GM20431 (cell line): Measurements from ENCODE around the gene DNAH8.

Experiments used
- in situ Hi-C: fragments of 300-500 bp; cut with MseI, MboI; formaldehyde crosslinking; loops from one replicate; pipeline ENCODE4 v1.15.0; 2020; ENCODE audit warnings: low sequenced_read_pairs; ENCODE audit not compliant: unreplicated experiment

Gene DNAH8

DNA sequence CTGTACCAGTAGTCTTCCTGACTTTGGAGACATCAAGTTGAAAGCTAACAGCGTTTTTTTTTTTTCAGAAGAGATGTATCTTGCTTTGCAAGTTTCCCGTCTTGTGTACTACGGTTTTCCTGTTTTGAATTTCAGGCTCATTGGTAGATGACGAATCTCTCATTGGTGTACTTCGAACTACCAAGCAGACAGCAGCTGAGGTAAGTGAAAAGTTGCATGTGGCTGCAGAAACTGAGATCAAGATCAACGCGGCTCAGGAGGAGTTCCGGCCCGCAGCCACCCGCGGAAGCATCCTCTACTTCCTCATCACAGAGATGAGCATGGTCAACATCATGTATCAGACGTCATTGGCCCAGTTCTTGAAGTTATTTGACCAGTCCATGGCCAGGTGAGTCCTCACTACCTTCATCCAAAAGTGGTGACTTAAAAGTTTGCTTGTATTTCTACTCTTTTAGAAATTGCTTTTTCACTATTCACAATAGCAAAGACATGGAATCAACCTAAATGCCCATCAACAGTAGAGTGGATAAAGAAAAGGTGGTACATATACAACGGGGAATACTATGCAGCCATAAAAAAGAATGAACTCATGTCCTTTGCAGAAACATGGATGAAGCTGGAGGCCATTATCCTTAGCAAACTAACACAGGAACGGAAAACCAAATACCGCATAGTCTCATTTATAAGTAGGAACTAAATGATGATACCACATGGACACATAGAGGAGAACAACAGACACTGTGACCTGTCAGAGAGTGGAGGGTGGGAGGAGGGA lies 222.9 kb downstream of the DNAH8 start:
- in situ Hi-C loops = no loop called here

GRCh38 chr6:38938741-38939140 lies 223.6 kb downstream of the DNAH8 start:
- in situ Hi-C loops = no loop called here

- in situ Hi-C loops = no loop called here
These were observed 227.3 kb downstream of the DNAH8 start for GRCh38 chr6:38942442-38942841.

DNA sequence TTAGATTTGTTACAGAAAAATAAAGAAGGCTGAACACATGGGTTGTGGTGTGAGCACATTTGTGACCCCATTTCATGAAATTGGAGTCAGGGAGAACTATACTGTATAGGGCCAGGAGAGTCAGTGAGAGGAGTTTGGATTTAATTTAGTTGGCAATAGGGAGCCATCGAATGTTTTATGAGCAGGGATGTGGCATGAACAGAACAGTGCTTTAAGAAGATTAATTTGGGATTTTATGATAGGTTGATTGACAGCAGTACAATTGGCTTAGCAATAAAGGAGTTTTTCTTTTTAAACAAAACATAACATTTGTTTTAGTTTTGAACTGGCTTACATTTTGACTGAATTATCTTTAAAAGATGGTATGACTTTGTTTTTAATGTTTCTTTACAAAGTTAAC lies 227.9 kb downstream of the DNAH8 start:
- in situ Hi-C loops = no loop called here

DNA sequence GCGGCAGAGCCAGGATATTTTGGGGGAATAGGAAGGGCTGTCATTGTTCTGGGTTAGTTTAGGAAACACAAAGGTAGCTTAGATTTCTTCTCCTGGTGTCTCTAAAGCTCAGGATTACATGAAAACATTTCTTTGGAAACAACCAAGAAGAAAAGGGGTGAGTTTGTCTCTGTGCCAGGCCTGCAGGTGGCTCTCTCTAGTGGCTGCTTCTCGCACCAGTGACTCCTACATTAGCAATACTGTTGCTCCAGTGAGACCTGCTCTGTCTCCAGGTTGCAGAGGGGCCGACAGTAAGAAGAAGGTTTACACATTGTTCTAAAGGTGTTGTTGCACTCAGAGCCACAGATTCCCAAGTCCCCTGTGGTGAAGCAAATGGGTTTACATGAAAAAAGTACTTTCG lies 228.9 kb downstream of the DNAH8 start:
- in situ Hi-C loops = no loop called here

DNA sequence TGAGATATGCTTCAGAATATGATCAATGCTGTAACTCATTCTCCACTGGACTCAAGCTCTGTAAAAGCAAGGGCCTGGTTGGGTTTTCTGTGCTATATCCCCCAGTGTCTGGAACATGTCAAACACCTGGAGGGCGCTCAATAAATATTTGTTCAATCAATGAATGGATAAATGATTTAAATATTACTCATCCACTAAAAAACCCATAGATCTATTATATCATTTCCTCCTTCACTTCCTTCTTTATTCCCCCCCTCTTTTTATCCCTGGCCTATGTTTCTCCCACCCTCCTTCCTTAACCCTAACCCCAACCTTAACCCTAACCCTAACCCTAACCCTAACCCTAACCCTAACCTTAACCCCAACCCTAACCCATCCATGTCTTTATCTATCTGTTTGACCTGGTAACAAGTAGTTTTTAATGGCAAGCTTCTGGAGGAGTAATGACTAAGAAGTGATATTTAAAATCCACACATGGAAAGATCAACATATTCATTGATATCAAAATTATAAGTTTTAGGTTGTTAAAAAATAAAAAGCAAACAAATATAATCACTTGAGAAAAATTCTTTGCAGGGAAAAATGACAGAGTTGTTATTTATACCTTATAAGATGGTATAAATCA lies 229.7 kb downstream of the DNAH8 start:
- in situ Hi-C loops = no loop called here

DNA sequence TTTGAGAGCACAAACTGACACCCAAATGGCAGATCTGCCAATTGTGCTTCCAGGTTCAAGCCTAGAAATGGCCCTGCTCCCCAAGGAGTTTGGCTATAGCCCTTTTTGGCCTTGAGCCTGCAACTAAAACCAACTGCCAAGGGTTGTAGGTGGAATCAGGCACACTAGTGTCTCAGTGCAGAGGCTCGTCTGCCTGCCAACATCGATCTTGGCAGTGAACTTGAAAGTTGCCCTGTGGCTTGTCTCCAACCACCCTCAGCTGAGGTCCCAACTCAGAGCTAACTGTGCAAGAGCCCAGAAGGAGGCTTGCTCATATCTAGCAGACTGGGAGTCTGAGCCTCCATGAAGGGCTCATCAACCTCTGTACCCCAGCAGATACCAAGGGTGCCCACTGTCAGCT lies 240.8 kb downstream of the DNAH8 start:
- in situ Hi-C loops = no loop called here

DNA sequence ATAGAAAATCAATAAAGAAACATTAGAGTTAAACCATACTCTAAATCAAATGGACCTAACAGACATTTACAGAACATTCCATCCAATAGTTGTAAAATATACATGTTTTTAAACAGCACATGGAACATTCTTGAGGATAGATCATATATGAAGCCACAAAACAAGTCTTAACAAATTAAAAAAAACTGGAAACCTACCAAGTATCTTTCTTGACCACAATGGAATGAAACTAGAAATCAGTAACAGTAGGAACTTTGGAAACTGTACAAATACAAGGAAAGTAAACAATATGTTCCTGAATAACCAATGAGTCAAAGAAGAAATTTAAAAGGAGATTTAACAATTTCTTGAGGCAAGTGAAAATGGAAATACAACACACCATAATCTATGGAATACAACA lies 242.3 kb downstream of the DNAH8 start:
- in situ Hi-C loops = no loop called here

- in situ Hi-C loops = no loop called here
These were observed 244.0 kb downstream of the DNAH8 start for GRCh38 chr6:38959138-38959537.

GRCh38 chr6:38968702-38969149 lies 253.6 kb downstream of the DNAH8 start:
- in situ Hi-C loops = no loop called here

DNA sequence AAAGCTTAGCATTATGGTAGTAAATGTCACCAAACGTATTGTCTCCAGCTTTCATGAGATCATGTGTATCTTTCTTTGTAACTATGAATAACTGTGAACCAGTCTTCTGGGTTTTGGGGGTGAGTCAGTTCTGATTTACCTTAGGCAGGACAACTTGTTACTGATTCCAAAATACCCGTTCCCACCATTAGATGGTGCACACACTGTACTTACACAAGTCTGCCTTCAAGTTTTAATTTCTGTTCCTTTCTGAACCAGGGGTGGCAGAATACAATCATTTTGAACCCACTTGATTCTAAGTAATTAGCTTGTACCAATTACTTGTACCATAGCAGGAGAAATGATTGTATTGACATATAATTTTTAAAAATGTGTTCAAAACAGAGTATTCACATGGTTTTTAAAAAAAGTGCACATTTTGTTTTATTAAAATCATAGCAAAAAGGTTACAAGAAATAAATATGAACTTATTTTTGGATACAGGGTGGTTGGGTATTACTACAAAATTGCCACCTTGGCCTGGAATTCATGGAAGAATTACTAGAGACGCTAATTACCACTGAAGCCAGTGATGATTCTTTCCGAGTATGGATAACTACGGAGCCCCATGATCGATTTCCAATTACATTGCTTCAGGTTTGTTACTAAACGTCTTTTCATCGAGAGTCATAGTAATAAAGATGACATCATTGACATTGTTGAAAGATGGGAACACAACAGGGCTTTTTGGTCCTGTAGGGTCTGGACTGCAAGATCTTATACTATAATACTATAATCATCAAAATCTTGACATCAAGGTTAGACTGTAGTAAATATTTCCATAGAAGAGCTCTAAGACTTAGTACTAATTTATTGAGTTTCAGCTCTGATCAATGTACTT lies 258.3 kb downstream of the DNAH8 start:
- in situ Hi-C loops = no loop called here

- in situ Hi-C loops = loop anchor here (25.0 kb wide), 1 partner anchor 338 kb away; the partner anchor contains the start of genes KCNK16 and KCNK17
These were observed 259.5 kb downstream of the DNAH8 start for GRCh38 chr6:38974389-38975151.

DNA sequence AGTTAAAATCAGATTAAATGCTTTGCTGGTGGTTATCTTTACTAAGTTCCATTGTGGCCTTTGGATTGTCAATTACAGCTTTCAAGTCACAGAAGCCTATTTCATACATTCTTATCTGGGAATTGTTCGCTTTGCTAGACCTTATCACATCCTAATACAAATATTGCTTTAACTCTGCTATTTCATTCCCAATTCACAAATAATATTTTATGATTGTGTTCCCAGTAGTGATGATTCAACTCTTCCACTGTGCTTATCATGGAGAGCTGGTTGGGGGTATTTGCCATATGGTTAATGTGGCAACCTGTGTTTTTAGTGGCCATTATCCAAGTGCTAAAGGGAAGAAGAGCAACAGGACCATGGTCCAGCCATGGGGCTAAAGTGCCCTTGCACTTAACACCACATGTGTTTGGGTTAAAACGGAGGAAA lies 260.5 kb downstream of the DNAH8 start:
- in situ Hi-C loops = loop anchor here (25.0 kb wide), 1 partner anchor 337 kb away; the partner anchor contains the start of genes KCNK16 and KCNK17

DNA sequence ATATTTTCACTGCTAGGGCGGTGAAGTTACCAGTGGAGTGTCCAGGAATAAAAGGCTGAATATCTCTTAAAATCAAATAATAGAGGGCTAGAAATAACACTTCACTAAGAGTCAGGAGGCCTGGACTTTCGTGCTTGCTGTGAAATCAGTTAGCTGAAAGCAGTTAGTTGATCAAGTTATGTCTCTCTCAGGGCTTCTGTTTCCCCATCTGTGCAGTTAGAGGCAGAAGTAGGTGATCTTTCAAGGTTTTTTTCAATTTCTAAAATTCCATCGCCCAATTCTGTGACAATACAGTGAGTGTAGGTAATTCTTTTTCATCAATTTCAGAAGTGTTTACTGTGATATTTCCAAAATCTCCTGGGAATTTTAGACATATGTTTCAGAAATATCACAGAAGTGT lies 260.9 kb downstream of the DNAH8 start:
- in situ Hi-C loops = loop anchor here (25.0 kb wide), 1 partner anchor 336 kb away; the partner anchor contains the start of genes KCNK16 and KCNK17

- in situ Hi-C loops = loop anchor here (25.0 kb wide), 1 partner anchor 335 kb away; the partner anchor contains the start of genes KCNK16 and KCNK17
These were observed 261.8 kb downstream of the DNAH8 start for GRCh38 chr6:38976801-38977500.

DNA sequence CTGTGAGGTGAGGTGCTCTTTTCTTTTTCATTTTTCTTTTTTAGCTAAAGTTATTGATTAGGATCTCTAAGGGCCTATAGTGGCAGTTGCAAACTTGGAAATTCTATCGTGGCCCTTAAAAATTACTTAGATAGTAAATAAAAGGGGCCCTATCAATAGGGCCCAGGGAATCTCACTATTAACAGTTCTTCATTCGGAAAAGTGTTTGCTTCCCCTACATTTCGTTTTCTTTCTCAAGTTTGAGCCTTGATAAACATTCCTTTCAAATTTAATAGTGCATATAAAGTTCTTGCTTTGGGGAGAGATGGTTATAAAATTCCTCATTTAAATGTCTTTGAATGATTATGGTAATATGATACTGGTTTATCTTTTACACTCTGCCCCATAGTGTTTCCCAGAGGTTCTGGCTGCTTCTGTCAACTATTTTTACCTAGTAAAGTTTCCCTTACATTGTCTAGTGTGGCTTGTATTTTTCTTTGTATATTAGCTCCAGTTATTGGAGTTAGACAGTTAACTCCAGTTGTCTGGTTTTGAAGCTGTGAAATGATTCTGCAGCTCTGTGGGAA lies 263.1 kb downstream of the DNAH8 start:
- in situ Hi-C loops = loop anchor here (25.0 kb wide), 1 partner anchor 334 kb away; the partner anchor contains the start of genes KCNK16 and KCNK17

DNA sequence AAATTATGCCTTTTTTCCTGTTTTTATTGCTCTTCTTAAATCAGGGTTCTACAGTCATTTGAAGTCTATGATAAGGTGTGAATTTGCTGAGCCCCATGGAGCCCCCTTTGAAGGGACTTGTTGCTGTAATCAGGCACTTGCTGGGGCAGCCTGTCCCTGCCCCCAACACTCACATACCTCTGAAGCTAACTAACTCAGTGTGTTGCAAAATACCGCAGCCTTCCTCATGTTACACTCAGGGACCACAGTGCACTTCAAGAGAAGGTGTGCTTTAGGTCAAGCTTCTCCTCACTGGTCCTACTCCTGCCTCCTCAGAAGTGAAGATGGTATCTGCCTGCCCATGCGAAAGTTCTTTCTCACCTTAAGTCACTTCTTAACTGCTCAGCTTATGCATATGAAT lies 267.4 kb downstream of the DNAH8 start:
- in situ Hi-C loops = loop anchor here (25.0 kb wide), 1 partner anchor 330 kb away; the partner anchor contains the start of genes KCNK16 and KCNK17

DNA sequence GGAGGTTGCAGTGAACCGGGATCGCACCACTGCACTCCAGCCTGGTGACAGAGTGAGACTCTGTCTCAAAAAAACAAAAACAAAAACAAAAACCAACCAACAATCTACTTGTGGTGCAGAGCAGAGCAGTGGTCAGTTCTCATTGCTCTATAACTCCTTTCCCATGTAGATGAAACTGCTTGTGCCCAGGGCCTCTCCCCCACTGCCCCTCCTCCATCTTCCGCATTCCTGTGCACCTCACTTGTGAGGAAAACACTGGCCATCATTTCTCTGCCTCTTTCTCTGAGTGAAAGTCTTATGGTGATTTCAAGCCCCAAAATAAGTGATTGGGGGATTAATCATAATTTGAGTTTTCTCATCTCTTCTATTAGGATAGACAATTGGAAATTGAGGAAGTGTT lies 269.6 kb downstream of the DNAH8 start:
- in situ Hi-C loops = loop anchor here (25.0 kb wide), 1 partner anchor 328 kb away; the partner anchor contains the start of genes KCNK16 and KCNK17
